Mammary epithelial cell (primary cell): Measurements from ENCODE around the gene SH3RF3.

Source experiments
- EZH2 ChIP-seq: IDR thresholded peaks from 2 replicates; pipeline ENCODE4 v1.6.1; 2012; ENCODE audit warnings: low read length, inconsistent platforms, borderline replicate concordance
- TF ChIP-seq, protein P1 (sequence below), 2 donors: IDR thresholded peaks in 1 of 2; conservative IDR thresholded peaks in 1 of 2; 2 replicates each; pipeline ENCODE4 v1.5.1; 2011 to 2012; ENCODE audit warnings: inconsistent platforms in 2 of 2, low read length in 2 of 2, mild to moderate bottlenecking in 2 of 2, control low read depth in 1 of 2, low read depth in 1 of 2; ENCODE audit not compliant: insufficient read depth in 1 of 2; ENCODE audit errors: extremely low read depth in 1 of 2

DNA sequence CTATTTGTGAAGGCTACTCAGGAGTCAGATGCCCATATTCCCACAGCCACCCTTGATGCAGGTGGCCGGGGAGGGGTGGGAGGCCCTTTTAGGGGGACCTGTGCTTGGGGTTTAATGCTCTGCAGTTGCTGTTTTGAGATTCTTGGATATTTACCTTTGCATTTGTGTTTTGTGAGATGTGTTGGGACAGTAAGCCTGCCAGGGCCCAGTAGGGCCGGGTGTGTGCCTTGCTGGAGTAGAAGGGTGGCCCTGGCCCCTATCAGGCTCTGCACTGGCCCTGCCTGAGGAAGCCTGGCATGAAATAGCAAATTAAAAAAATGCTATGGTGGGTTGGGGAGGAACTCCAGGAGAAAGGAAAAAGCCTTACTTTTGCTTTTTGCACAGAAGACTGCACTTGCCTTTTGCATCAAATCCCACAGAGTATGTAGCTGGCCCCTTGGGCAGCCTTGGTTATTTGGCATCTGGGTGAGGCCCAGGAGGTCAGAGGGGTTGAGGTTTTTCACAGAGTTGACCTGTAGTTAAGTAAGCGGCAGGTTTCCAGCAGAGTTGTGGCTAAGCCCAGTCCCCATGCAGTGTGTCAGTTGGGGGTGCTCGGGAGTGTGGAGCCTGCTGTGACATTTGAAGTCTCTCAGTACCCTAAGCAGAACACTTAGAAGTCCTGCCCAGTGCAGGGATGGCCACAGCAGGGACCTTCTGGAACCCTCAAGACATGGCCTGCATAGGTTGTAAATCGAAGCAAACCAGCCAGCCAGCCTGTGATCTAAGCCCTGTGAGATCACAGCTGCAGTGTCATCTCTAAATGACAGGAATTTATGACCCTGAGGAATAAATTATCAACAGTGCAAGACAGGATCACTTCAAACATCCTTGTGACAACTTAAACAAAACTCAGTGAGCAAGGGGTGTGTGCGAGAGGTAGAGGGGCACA lies 68.8 kb downstream of the SH3RF3 start:
- no peak for TF ChIP-seq EZH2
- TF ChIP-seq, protein P1, sequence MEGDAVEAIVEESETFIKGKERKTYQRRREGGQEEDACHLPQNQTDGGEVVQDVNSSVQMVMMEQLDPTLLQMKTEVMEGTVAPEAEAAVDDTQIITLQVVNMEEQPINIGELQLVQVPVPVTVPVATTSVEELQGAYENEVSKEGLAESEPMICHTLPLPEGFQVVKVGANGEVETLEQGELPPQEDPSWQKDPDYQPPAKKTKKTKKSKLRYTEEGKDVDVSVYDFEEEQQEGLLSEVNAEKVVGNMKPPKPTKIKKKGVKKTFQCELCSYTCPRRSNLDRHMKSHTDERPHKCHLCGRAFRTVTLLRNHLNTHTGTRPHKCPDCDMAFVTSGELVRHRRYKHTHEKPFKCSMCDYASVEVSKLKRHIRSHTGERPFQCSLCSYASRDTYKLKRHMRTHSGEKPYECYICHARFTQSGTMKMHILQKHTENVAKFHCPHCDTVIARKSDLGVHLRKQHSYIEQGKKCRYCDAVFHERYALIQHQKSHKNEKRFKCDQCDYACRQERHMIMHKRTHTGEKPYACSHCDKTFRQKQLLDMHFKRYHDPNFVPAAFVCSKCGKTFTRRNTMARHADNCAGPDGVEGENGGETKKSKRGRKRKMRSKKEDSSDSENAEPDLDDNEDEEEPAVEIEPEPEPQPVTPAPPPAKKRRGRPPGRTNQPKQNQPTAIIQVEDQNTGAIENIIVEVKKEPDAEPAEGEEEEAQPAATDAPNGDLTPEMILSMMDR (conservative IDR thresholded peaks at IDR 0.05 in 1 of 2, IDR thresholded peaks at IDR 0.05 in 1 of 2; ENCODE audit: extremely low read depth in 1 of 2, insufficient read depth in 1 of 2, low read depth in 1 of 2, low read length in 2 of 2): no peak
